IMR-90 (cell line): ENCODE measurements around the gene SMIM36. TPM values are rescaled to one million over a fixed set of nuclear protein-coding genes. Genes with fewer than 3 reads are reported as not detected.

Experiments used
- ATAC-seq: fragments of 200-7000 bp; cut with Tn5 transposase; 2 replicates; pipeline ENCODE4 v1.9.1; 2020; ENCODE audit warnings: low read depth, mild to moderate bottlenecking, moderate library complexity
- BruUV-seq: library from RNA; stranded (reverse); fragments of 400-500 nt; replicated peaks from 2 replicates; lab custom pipeline; 2021; lab: Mats Ljungman, UMichigan
- CTCF ChIA-PET: fragments of 300-600 bp; formaldehyde crosslinking; extraction: SDS; loops from one replicate; lab custom pipeline; 2021; ENCODE audit warnings: antibody characterized with exemption; lab: Yijun Ruan, JAX
- POLR2A ChIA-PET: fragments of 300-600 bp; sonication (Branson Sonifier 250); formaldehyde crosslinking; loops from one replicate; lab custom pipeline; 2022; ENCODE audit warnings: antibody characterized with exemption; ENCODE audit not compliant: unreplicated experiment; lab: Charles Lee
- DNase-seq: peaks from one replicate; pipeline ENCODE4 v3.0.0; 2013
- H2AFZ ChIP-seq: replicated peaks from 2 replicates; pipeline ENCODE3; 2013; ENCODE audit warnings: low read length, mild to moderate bottlenecking; ENCODE audit not compliant: poor library complexity
- H2AK5ac ChIP-seq: 2 replicates; pipeline ENCODE4 v1.6.1; 2013; ENCODE audit warnings: low read depth, low read length, inconsistent platforms
- H2AK9ac ChIP-seq: replicated peaks from 2 replicates; pipeline ENCODE3; 2013; ENCODE audit warnings: mild to moderate bottlenecking, low read depth, low read length, moderate library complexity; ENCODE audit not compliant: poor library complexity
- H2BK120ac ChIP-seq: 2 replicates; pipeline ENCODE4 v1.6.1; 2013; ENCODE audit warnings: low read depth, low read length, inconsistent platforms
- H2BK15ac ChIP-seq: 3 replicates; pipeline ENCODE4 v1.6.1; 2013; ENCODE audit warnings: low read depth, low read length, inconsistent platforms
- H2BK20ac ChIP-seq: 2 replicates; pipeline ENCODE4 v1.6.1; 2013; ENCODE audit warnings: low read depth, mild to moderate bottlenecking, inconsistent platforms, low read length, moderate library complexity
- H2BK5ac ChIP-seq: 2 replicates; pipeline ENCODE4 v1.6.1; 2013; ENCODE audit warnings: mild to moderate bottlenecking, low read depth, low read length, inconsistent platforms; ENCODE audit not compliant: poor library complexity, severe bottlenecking
- H3K14ac ChIP-seq: replicated peaks from 2 replicates; pipeline ENCODE4 v1.6.1; 2013; ENCODE audit warnings: low read depth, low read length, inconsistent platforms
- H3K18ac ChIP-seq: 2 replicates; pipeline ENCODE4 v1.6.1; 2013; ENCODE audit warnings: low read depth, low read length, control low read depth
- H3K23ac ChIP-seq: 2 replicates; pipeline ENCODE4 v1.6.1; 2013; ENCODE audit warnings: low read depth, low read length, inconsistent platforms
- H3K27ac ChIP-seq: 2 replicates; pipeline ENCODE4 v1.5.1; 2013; ENCODE audit warnings: mild to moderate bottlenecking, control low read depth, low read length; ENCODE audit not compliant: insufficient read depth
- H3K27me3 ChIP-seq: 2 replicates; pipeline ENCODE4 v1.6.1; 2013; ENCODE audit warnings: low read length; ENCODE audit not compliant: control insufficient read depth, insufficient read depth
- H3K36me3 ChIP-seq: 2 replicates; pipeline ENCODE4 v1.6.1; 2013; ENCODE audit warnings: low read length, mixed read lengths; ENCODE audit not compliant: control insufficient read depth, insufficient read depth
- H3K4ac ChIP-seq: 2 replicates; pipeline ENCODE4 v1.6.1; 2013; ENCODE audit warnings: low read depth, low read length, inconsistent platforms
- H3K4me1 ChIP-seq: 2 replicates; pipeline ENCODE4 v1.6.1; 2013; ENCODE audit warnings: low read length, mixed read lengths; ENCODE audit not compliant: control insufficient read depth, insufficient read depth
- H3K4me2 ChIP-seq: 2 replicates; pipeline ENCODE4 v1.6.1; 2013; ENCODE audit warnings: low read depth, mild to moderate bottlenecking, control low read depth, low read length, moderate library complexity
- H3K4me3 ChIP-seq: 2 replicates; pipeline ENCODE4 v1.5.1; 2013; ENCODE audit warnings: low read depth, mild to moderate bottlenecking, control low read depth, low read length, moderate library complexity; ENCODE audit not compliant: insufficient read depth
- H3K56ac ChIP-seq: 2 replicates; pipeline ENCODE4 v1.6.1; 2013; ENCODE audit warnings: low read length, inconsistent platforms; ENCODE audit not compliant: insufficient read depth; ENCODE audit errors: extremely low read depth
- H3K79me1 ChIP-seq, 2 experiments: 2 replicates each; pipeline ENCODE4 v1.6.1; 2013; ENCODE audit warnings: low read length in 2 of 2, inconsistent platforms in 1 of 2, low read depth in 1 of 2
- H3K9ac ChIP-seq: 2 replicates; pipeline ENCODE4 v1.6.1; 2013; ENCODE audit warnings: low read depth, low read length, control low read depth
- H3K9me1 ChIP-seq: 2 replicates; pipeline ENCODE4 v1.6.1; 2013; ENCODE audit warnings: low read length, inconsistent platforms; ENCODE audit not compliant: insufficient read depth
- H3K9me3 ChIP-seq: 2 replicates; pipeline ENCODE4 v1.6.1; 2013; ENCODE audit warnings: low read length; ENCODE audit not compliant: control insufficient read depth, insufficient read depth
- H4K20me1 ChIP-seq: 2 replicates; pipeline ENCODE4 v1.6.1; 2013; ENCODE audit warnings: low read length, inconsistent platforms; ENCODE audit not compliant: insufficient read depth
- H4K5ac ChIP-seq: 2 replicates; pipeline ENCODE4 v1.6.1; 2013; ENCODE audit warnings: mild to moderate bottlenecking, low read depth, low read length, control low read depth
- H4K8ac ChIP-seq, 2 experiments: 2 replicates each; pipeline ENCODE4 v1.6.1; 2013; ENCODE audit warnings: low read depth in 2 of 2, low read length in 2 of 2, control low read depth in 1 of 2, inconsistent platforms in 1 of 2
- H4K91ac ChIP-seq: 2 replicates; pipeline ENCODE4 v1.6.1; 2013; ENCODE audit warnings: low read depth, low read length, inconsistent platforms; ENCODE audit not compliant: insufficient read depth
- BHLHE40 ChIP-seq: fragments of 150-350 bp; IDR thresholded peaks from 2 replicates; pipeline ENCODE4 v1.6.1; 2016; ENCODE audit warnings: mild to moderate bottlenecking, low read depth, low read length
- CEBPB ChIP-seq: IDR thresholded peaks from 2 replicates; pipeline ENCODE4 v1.6.1; 2012; ENCODE audit warnings: low read depth, low read length, improper control_type of control experiment
- CHD1 ChIP-seq: IDR thresholded peaks from 2 replicates; pipeline ENCODE4 v1.6.1; 2012; ENCODE audit warnings: low read depth, low read length, improper control_type of control experiment
- CTCF ChIP-seq: conservative IDR thresholded peaks from 2 replicates; pipeline ENCODE4 v1.5.1; 2012; ENCODE audit warnings: mild to moderate bottlenecking, low read depth, low read length, improper control_type of control experiment
- FOS ChIP-seq: fragments of 150-350 bp; IDR thresholded peaks from 2 replicates; pipeline ENCODE4 v1.6.1; 2016; ENCODE audit warnings: low read depth, low read length
- MAFK ChIP-seq: IDR thresholded peaks from 2 replicates; pipeline ENCODE4 v1.6.1; 2012; ENCODE audit warnings: low read depth, low read length, improper control_type of control experiment
- MAZ ChIP-seq: IDR thresholded peaks from 2 replicates; pipeline ENCODE4 v1.6.1; 2012; ENCODE audit warnings: low read depth, mild to moderate bottlenecking, low read length, improper control_type of control experiment, moderate library complexity, borderline replicate concordance
- MXI1 ChIP-seq: IDR thresholded peaks from 2 replicates; pipeline ENCODE4 v1.6.1; 2012; ENCODE audit warnings: low read depth, mild to moderate bottlenecking, low read length, moderate library complexity, borderline replicate concordance
- NFE2L2 ChIP-seq: fragments of 150-350 bp; IDR thresholded peaks from 2 replicates; pipeline ENCODE4 v1.6.1; 2016; ENCODE audit warnings: low read depth, mild to moderate bottlenecking, low read length
- POLR2A ChIP-seq: IDR thresholded peaks from 2 replicates; pipeline ENCODE4 v1.6.1; 2012; ENCODE audit warnings: mild to moderate bottlenecking, low read depth, low read length
- RAD21 ChIP-seq: IDR thresholded peaks from 2 replicates; pipeline ENCODE4 v1.6.1; 2012; ENCODE audit warnings: low read length, improper control_type of control experiment
- RCOR1 ChIP-seq: IDR thresholded peaks from 2 replicates; pipeline ENCODE4 v1.6.1; 2012; ENCODE audit warnings: mild to moderate bottlenecking, low read length, improper control_type of control experiment; ENCODE audit not compliant: insufficient replicate concordance
- RFX5 ChIP-seq: IDR thresholded peaks from 2 replicates; pipeline ENCODE4 v1.8.0; 2012; ENCODE audit warnings: low read depth, mild to moderate bottlenecking, low read length, moderate library complexity
- SMC3 ChIP-seq: fragments of 150-350 bp; IDR thresholded peaks from 2 replicates; pipeline ENCODE4 v1.6.1; 2016; ENCODE audit warnings: low read depth, mild to moderate bottlenecking, antibody characterized with exemption, low read length, moderate library complexity
- WGBS, 2 experiments: methylation state at CpG; one replicate each; pipeline versions ENCODE4 v1.1.5 to v1.1.7; 2013; ENCODE audit warnings: missing lambda C conversion rate in 2 of 2; ENCODE audit not compliant: insufficient read length in 1 of 2; ENCODE audit errors: extremely low coverage in 2 of 2; 5-methylcytosine and 5-hydroxymethylcytosine counted together
- dilution Hi-C: fragments of 300-500 bp; cut with HindIII; formaldehyde crosslinking; loops from one replicate; pipeline ENCODE4 v1.14.3; 2018; ENCODE audit warnings: low sequenced_read_pairs; ENCODE audit not compliant: unreplicated experiment
- in situ Hi-C: fragments of 300-500 bp; cut with MboI; formaldehyde crosslinking; loops from 3 replicates; pipeline ENCODE4 v1.14.3; 2019; ENCODE audit warnings: low sequenced_read_pairs, inconsistent platforms, mixed read lengths
- intact Hi-C: fragments of 100-400 bp; cut with micrococcal nuclease; formaldehyde crosslinking; loops from 2 replicates; pipeline ENCODE4 v1.10.0; 2022
- polyA plus RNA-seq, 3 experiments: library from polyadenylated mRNA; depleted of rRNA; stranded (reverse); fragments of >200 nt; gene quantifications; 2 replicates each; pipeline ENCODE4 v1.2.3, GENCODE V29; 2012; ENCODE audit warnings: low replicate concordance in 1 of 3
- total RNA-seq: library from RNA; depleted of rRNA; stranded (reverse); fragments of >200 nt; gene quantifications from 2 replicates; pipeline ENCODE4 v1.2.3, GENCODE V29; 2012
- TF ChIP-seq, protein P1 (sequence below): fragments of 150-350 bp; IDR thresholded peaks from 2 replicates; pipeline ENCODE4 v1.6.1; 2017; ENCODE audit warnings: mild to moderate bottlenecking, antibody characterized with exemption, low read length, low read depth
- TF ChIP-seq, protein P2 (sequence below): fragments of 150-350 bp; IDR thresholded peaks from 2 replicates; pipeline ENCODE4 v1.6.1; 2016; ENCODE audit warnings: low read depth, mild to moderate bottlenecking, low read length, moderate library complexity, borderline replicate concordance

The SMIM36 gene
- total and polyA plus RNA-seq, 2 of the 4 experiments (the other 2 are of a cell fraction): not detected

GRCh38 chr17:55484575-55484974, 26.7 kb downstream of the SMIM36 start:
- in situ Hi-C loops (no loop called here), intact Hi-C loops (loop anchor here (1.0 kb wide), 1 partner anchor 44 kb away; no protein-coding TSS in a partner anchor), dilution Hi-C loops (no loop called here)
- no peaks in the 10 kb centered on the region for H3K9me3 ChIP-seq
- no peak overlapping the region for H4K5ac ChIP-seq
- H3K23ac ChIP-seq: no peak overlapping the region
- H2AK5ac ChIP-seq: no peak overlapping the region
- H4K20me1 ChIP-seq: no peaks in the 10 kb centered on the region
- ChIA-PET POLR2A (no interaction called here), CTCF (no interaction called here)
- ATAC-seq (no peak), DNase-seq (no peak)
- H3K4me3 ChIP-seq: no peak overlapping the region
- no peaks in the 10 kb centered on the region for H3K79me1 ChIP-seq
- no peak for TF ChIP-seq MXI1
- no peak for TF ChIP-seq BHLHE40
- TF ChIP-seq, protein P1, sequence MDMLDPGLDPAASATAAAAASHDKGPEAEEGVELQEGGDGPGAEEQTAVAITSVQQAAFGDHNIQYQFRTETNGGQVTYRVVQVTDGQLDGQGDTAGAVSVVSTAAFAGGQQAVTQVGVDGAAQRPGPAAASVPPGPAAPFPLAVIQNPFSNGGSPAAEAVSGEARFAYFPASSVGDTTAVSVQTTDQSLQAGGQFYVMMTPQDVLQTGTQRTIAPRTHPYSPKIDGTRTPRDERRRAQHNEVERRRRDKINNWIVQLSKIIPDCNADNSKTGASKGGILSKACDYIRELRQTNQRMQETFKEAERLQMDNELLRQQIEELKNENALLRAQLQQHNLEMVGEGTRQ: no peak
- TF ChIP-seq MAZ: no peak
- TF ChIP-seq, protein P2, sequence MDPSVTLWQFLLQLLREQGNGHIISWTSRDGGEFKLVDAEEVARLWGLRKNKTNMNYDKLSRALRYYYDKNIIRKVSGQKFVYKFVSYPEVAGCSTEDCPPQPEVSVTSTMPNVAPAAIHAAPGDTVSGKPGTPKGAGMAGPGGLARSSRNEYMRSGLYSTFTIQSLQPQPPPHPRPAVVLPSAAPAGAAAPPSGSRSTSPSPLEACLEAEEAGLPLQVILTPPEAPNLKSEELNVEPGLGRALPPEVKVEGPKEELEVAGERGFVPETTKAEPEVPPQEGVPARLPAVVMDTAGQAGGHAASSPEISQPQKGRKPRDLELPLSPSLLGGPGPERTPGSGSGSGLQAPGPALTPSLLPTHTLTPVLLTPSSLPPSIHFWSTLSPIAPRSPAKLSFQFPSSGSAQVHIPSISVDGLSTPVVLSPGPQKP: no peak
- no peak for TF ChIP-seq MAFK
- TF ChIP-seq RAD21: no peak
- no peak for TF ChIP-seq CHD1
- TF ChIP-seq NFE2L2: no peak
- TF ChIP-seq RFX5: no peak
- TF ChIP-seq POLR2A: no peak
- TF ChIP-seq CEBPB: no peak
- no peak for TF ChIP-seq RCOR1
- TF ChIP-seq CTCF: no peak
- TF ChIP-seq FOS: no peak
- TF ChIP-seq SMC3: no peak
- H3K27ac ChIP-seq: no peak overlapping the region
- H2BK15ac ChIP-seq: no peak overlapping the region
- no TSS peak for BruUV-seq
- WGBS, 2 experiments: 89% methylated on average over 1 of the region's 2 CpGs; no CpG with 5 or more reads in 1 of the 2 experiments
- no peak overlapping the region for H2BK5ac ChIP-seq
- no peak overlapping the region for H2BK120ac ChIP-seq
- no peak overlapping the region for H3K4me2 ChIP-seq
- H2BK20ac ChIP-seq: no peak overlapping the region
- H3K9ac ChIP-seq: no peak overlapping the region
- H4K8ac ChIP-seq: no peak overlapping the region
- H3K4ac ChIP-seq: no peak overlapping the region
- H3K9me1 ChIP-seq: no peaks in the 10 kb centered on the region
- no peak overlapping the region for H3K14ac ChIP-seq
- no peak overlapping the region for H2AK9ac ChIP-seq
- no peak overlapping the region for H3K56ac ChIP-seq
- no peaks in the 10 kb centered on the region for H3K36me3 ChIP-seq
- no peaks in the 10 kb centered on the region; the same call in 1 of the 2 replicates for H3K4me1 ChIP-seq
- no peak overlapping the region for H2AFZ ChIP-seq
- peaks cover 2% of the 10 kb centered on the region for H3K27me3 ChIP-seq
- H4K91ac ChIP-seq: no peak overlapping the region
- H3K18ac ChIP-seq: no peak overlapping the region
